CD8-positive, alpha-beta memory T cell (primary cell): Measurements from ENCODE around the gene DNAI2. TPM values are rescaled to one million over a fixed set of nuclear protein-coding genes. Genes with fewer than 3 reads are reported as not detected.
A peak's percentile ranks its signal among the peaks of the same experiment; 100 is the strongest.

ENCODE experiments used
- CTCF ChIA-PET: fragments of 350-600 bp; sonication (Branson Sonifier 250); formaldehyde crosslinking; loops from one replicate; lab custom pipeline; 2021; ENCODE audit warnings: antibody characterized with exemption; lab: Charles Lee
- POLR2A ChIA-PET: fragments of 350-600 bp; sonication (Branson Sonifier 250); formaldehyde crosslinking; loops from one replicate; lab custom pipeline; 2021; ENCODE audit warnings: antibody characterized with exemption; lab: Charles Lee
- DNase-seq, 5 donors: peaks; one replicate each; pipeline versions ENCODE4 v3.0.0 to v3.0.0-alpha.2; 2020 to 2022; ENCODE audit warnings: mixed read lengths in 1 of 5
- H3K27ac ChIP-seq: one replicate; pipeline ENCODE4 v1.7.0; 2013; ENCODE audit warnings: low read depth, mild to moderate bottlenecking, low read length, moderate library complexity
- H3K27me3 ChIP-seq: 2 replicates; pipeline ENCODE4 v1.7.0; 2013; ENCODE audit warnings: low read length, mild to moderate bottlenecking; ENCODE audit not compliant: insufficient read depth, poor library complexity, severe bottlenecking
- H3K36me3 ChIP-seq: 2 replicates; pipeline ENCODE4 v1.7.0; 2013; ENCODE audit warnings: mild to moderate bottlenecking, low read length, moderate library complexity; ENCODE audit not compliant: insufficient read depth
- H3K4me1 ChIP-seq: 2 replicates; pipeline ENCODE4 v1.7.0; 2013; ENCODE audit warnings: mild to moderate bottlenecking, low read length, moderate library complexity; ENCODE audit not compliant: insufficient read depth
- H3K4me3 ChIP-seq: 2 replicates; pipeline ENCODE4 v1.7.0; 2013; ENCODE audit warnings: mild to moderate bottlenecking, low read length
- H3K9me3 ChIP-seq: 2 replicates; pipeline ENCODE4 v1.7.0; 2013; ENCODE audit warnings: mild to moderate bottlenecking, low read length
- H3K27ac Mint-ChIP-seq, 8 donors: one replicate each; pipeline ENCODE4 v1.8.0; 2020 to 2021; ENCODE audit warnings: mixed read lengths in 8 of 8, mild to moderate bottlenecking in 6 of 8, inconsistent platforms in 3 of 8, moderate library complexity in 3 of 8
- H3K27me3 Mint-ChIP-seq, 2 donors: one replicate each; pipeline ENCODE4 v1.8.0; 2020 to 2021; ENCODE audit warnings: mixed read lengths in 2 of 2, mild to moderate bottlenecking in 1 of 2, moderate library complexity in 1 of 2
- H3K36me3 Mint-ChIP-seq, 3 donors: one replicate each; pipeline ENCODE4 v1.8.0; 2020 to 2021; ENCODE audit warnings: mixed read lengths in 3 of 3, inconsistent platforms in 1 of 3, mild to moderate bottlenecking in 1 of 3
- H3K4me1 Mint-ChIP-seq, 3 donors: one replicate each; pipeline ENCODE4 v1.8.0; 2020 to 2021; ENCODE audit warnings: mixed read lengths in 3 of 3, inconsistent platforms in 1 of 3, mild to moderate bottlenecking in 1 of 3
- H3K4me3 Mint-ChIP-seq, 7 donors: one replicate each; pipeline ENCODE4 v1.8.0; 2020 to 2021; ENCODE audit warnings: mixed read lengths in 7 of 7, mild to moderate bottlenecking in 6 of 7, moderate library complexity in 4 of 7, inconsistent platforms in 2 of 7
- H3K9me3 Mint-ChIP-seq, 5 donors: one replicate each; pipeline ENCODE4 v1.8.0; 2020 to 2022; ENCODE audit warnings: mixed read lengths in 5 of 5, mild to moderate bottlenecking in 3 of 5, moderate library complexity in 2 of 5, inconsistent platforms in 1 of 5
- polyA plus RNA-seq: library from polyadenylated mRNA; unstranded; fragments of 300-500 nt; fragmentation: Illumina TruSeq; gene quantifications from one replicate; pipeline ENCODE4 v1.2.3, GENCODE V29; 2021
- total RNA-seq, 2 experiments: library from RNA; stranded (reverse); gene quantifications; one replicate each; pipeline ENCODE4 v1.2.3, GENCODE V29; 2021

The DNAI2 gene
- total and polyA plus RNA-seq, 3 experiments from 2014 or later = 0.35 to 0.60 (median 0.37) TPM

DNA sequence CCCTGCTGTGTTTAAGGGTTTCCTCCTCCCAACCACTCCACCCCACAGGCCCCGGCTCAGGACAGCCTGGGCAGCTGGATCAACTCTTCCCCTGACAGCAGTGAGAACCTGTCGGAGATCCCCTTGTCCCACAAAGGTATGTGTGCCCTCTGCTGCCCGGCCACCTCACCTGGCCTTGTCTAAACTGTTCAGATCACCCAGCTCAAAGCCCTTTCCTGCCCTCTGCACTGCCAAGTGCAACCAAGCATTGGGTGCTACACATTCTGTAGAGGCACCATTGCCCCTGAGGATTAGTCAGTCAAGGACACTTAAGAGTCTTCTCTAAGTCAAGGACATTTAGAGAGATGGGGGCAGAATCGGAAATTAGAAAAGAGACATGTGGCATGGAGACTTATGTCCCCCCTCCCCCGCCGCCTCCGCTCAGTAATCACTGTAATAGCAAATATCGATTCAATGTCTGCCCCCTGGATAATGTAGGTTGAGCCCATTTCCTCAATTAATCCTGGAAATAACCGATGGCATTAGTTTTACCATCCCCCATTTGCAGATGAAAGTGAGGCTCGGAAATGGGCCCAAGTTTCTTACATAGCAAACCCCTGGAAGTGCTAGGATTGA is 79.5 kb downstream of the DNAI2 start:
- ChIA-PET CTCF (interaction anchor here (0.9 to 1.2 kb wide), 3 partner anchors 9 to 141 kb away, joined by 3 to 4 read pairs (median 3); no protein-coding TSS in a partner anchor), POLR2A (no interaction called here)
- no peak overlapping the region for H3K27ac ChIP-seq
- no peak overlapping the region for H3K27ac Mint-ChIP-seq
- peaks cover 39% of the 10 kb centered on the region for H3K27me3 ChIP-seq
- peaks cover 35 to 59% of the 10 kb centered on the region in 2 donors for H3K27me3 Mint-ChIP-seq
- H3K4me3 ChIP-seq = no peak overlapping the region
- H3K9me3 Mint-ChIP-seq = no peaks in the 10 kb centered on the region
- DNase-seq = no peak
- no peaks in the 10 kb centered on the region for H3K4me1 ChIP-seq
- H3K4me3 Mint-ChIP-seq = peak overlapping the region in 1 of 7 donors; percentile 49
- peaks cover 4 to 19% (median 5%) of the 10 kb centered on the region in 3 donors for H3K4me1 Mint-ChIP-seq
- H3K36me3 ChIP-seq = no peaks in the 10 kb centered on the region
- no peaks in the 10 kb centered on the region for H3K9me3 ChIP-seq
- no peaks in the 10 kb centered on the region for H3K36me3 Mint-ChIP-seq

DNA sequence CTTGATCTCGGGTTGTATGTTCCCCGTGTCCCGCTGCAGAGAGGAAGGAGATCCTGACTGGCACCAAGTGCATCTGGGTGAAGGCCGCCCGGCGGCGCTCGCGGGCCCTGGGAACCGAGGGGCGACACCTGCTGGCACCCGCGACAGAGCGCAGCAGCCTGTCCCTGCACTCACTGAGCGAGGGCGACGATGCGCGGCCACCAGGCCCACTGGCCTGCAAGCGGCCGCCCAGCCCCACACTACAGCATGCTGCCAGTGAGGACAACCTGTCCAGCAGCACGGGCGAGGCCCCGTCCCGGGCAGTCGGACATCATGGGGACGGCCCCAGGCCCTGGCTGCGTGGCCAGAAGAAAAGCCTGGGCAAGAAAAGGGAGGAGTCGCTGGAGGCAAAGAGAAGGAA is 80.1 kb downstream of the DNAI2 start:
- Mint-ChIP-seq H3K4me3 (peak overlapping the region in 1 of 7 donors; percentile 49), H3K27ac (no peak overlapping the region), H3K9me3 (no peaks in the 10 kb centered on the region), H3K4me1 (peaks cover 4 to 21% (median 6%) of the 10 kb centered on the region in 3 donors), H3K27me3 (peaks cover 36 to 58% of the 10 kb centered on the region in 2 donors), H3K36me3 (no peaks in the 10 kb centered on the region)
- peak in 4 of 5 donors; percentile 22 to 69 (median 32) for DNase-seq
- CTCF ChIA-PET = interaction anchor here (1.3 kb wide), 1 partner anchor 14 kb away, joined by 6 read pairs; the partner anchor contains the start of gene GPR142
- Histone ChIP-seq H3K9me3 (no peaks in the 10 kb centered on the region), H3K4me3 (no peak overlapping the region), H3K27ac (no peak overlapping the region), H3K4me1 (no peaks in the 10 kb centered on the region), H3K27me3 (peaks cover 43% of the 10 kb centered on the region), H3K36me3 (no peaks in the 10 kb centered on the region)
- POLR2A ChIA-PET = no interaction called here

GRCh38 chr17:74354561-74354960 is 80.5 kb downstream of the DNAI2 start:
- ChIA-PET POLR2A (no interaction called here), CTCF (interaction anchor here (1.3 kb wide), 1 partner anchor 13 kb away, joined by 6 read pairs; the partner anchor contains the start of gene GPR142)
- H3K4me3 ChIP-seq = no peak overlapping the region
- H3K27me3 Mint-ChIP-seq = peaks cover 36 to 58% of the 10 kb centered on the region in 2 donors
- H3K27ac Mint-ChIP-seq = peak overlapping the region in 1 of 8 donors; percentile 85
- H3K36me3 ChIP-seq = no peaks in the 10 kb centered on the region
- H3K9me3 Mint-ChIP-seq = no peaks in the 10 kb centered on the region
- no peak overlapping the region for H3K27ac ChIP-seq
- no peak for DNase-seq
- H3K9me3 ChIP-seq = no peaks in the 10 kb centered on the region
- no peaks in the 10 kb centered on the region for H3K4me1 ChIP-seq
- peaks cover 43% of the 10 kb centered on the region for H3K27me3 ChIP-seq
- H3K4me1 Mint-ChIP-seq = peaks cover 4 to 21% (median 6%) of the 10 kb centered on the region in 3 donors
- H3K4me3 Mint-ChIP-seq = no peak overlapping the region
- no peaks in the 10 kb centered on the region for H3K36me3 Mint-ChIP-seq

GRCh38 chr17:74355065-74355464 is 81.0 kb downstream of the DNAI2 start:
- Mint-ChIP-seq H3K4me3 (no peak overlapping the region), H3K9me3 (no peaks in the 10 kb centered on the region), H3K27me3 (peaks cover 36 to 58% of the 10 kb centered on the region in 2 donors), H3K27ac (no peak overlapping the region), H3K36me3 (no peaks in the 10 kb centered on the region), H3K4me1 (peaks cover 4 to 21% (median 6%) of the 10 kb centered on the region in 3 donors)
- H3K4me3 ChIP-seq = no peak overlapping the region
- no peaks in the 10 kb centered on the region for H3K4me1 ChIP-seq
- H3K9me3 ChIP-seq = no peaks in the 10 kb centered on the region
- no peak overlapping the region for H3K27ac ChIP-seq
- no peaks in the 10 kb centered on the region for H3K36me3 ChIP-seq
- DNase-seq = no peak
- CTCF ChIA-PET = interaction anchor here (1.3 kb wide), 1 partner anchor 13 kb away, joined by 6 read pairs; the partner anchor contains the start of gene GPR142
- POLR2A ChIA-PET = no interaction called here
- peaks cover 43% of the 10 kb centered on the region for H3K27me3 ChIP-seq

GRCh38 chr17:74356646-74357465 is 82.8 kb downstream of the DNAI2 start:
- ChIA-PET CTCF (interaction anchor here (1.2 to 5.3 kb wide), 7 partner anchors 11 to 172 kb away, joined by 3 to 22 read pairs (median 4); partner anchors contain the start of genes GPR142 and TTYH2), POLR2A (interaction anchor here (0.5 kb wide), 1 partner anchor 65 kb away, joined by 4 read pairs; no protein-coding TSS in a partner anchor)
- no peak overlapping the region for H3K4me3 ChIP-seq
- Mint-ChIP-seq H3K9me3 (no peaks in the 10 kb centered on the region), H3K4me3 (peak overlapping the region in 4 of 7 donors; percentile 29 to 52 (median 40)), H3K36me3 (no peaks in the 10 kb centered on the region), H3K27ac (no peak overlapping the region), H3K27me3 (peaks cover 38 to 66% of the 10 kb centered on the region in 2 donors), H3K4me1 (peaks cover 4 to 24% (median 7%) of the 10 kb centered on the region in 3 donors)
- H3K9me3 ChIP-seq = no peaks in the 10 kb centered on the region
- H3K4me1 ChIP-seq = no peaks in the 10 kb centered on the region
- no peak overlapping the region for H3K27ac ChIP-seq
- H3K36me3 ChIP-seq = no peaks in the 10 kb centered on the region
- no peak for DNase-seq
- peaks cover 48% of the 10 kb centered on the region for H3K27me3 ChIP-seq

DNA sequence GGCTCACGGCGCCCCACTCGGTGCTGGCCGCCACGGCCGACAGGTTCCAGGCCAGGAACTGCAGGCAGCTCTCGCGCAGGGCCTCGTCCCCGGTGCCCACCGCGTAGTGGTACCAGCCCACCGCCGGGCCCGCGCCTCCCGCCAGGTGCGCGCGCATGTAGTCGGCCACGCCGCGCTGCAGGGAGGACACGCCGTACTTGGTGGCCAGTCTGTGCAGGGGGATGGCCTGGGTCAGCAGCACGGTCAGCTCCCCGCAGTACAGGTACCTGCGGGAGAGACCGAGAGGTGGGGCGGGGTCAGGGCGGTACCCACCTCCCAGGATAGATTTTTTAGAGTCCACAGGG is 83.4 kb downstream of the DNAI2 start:
- Histone ChIP-seq H3K9me3 (no peaks in the 10 kb centered on the region), H3K27me3 (peaks cover 44% of the 10 kb centered on the region), H3K4me1 (no peaks in the 10 kb centered on the region), H3K4me3 (no peak overlapping the region), H3K36me3 (no peaks in the 10 kb centered on the region), H3K27ac (no peak overlapping the region)
- Mint-ChIP-seq H3K27ac (no peak overlapping the region), H3K4me3 (peak overlapping the region in 1 of 7 donors; percentile 64), H3K4me1 (peaks cover 4 to 24% (median 7%) of the 10 kb centered on the region in 3 donors), H3K9me3 (no peaks in the 10 kb centered on the region), H3K27me3 (peaks cover 38 to 65% of the 10 kb centered on the region in 2 donors), H3K36me3 (no peaks in the 10 kb centered on the region)
- ChIA-PET CTCF (interaction anchor here (1.2 to 5.3 kb wide), 7 partner anchors 11 to 171 kb away, joined by 3 to 22 read pairs (median 4); partner anchors contain the start of genes GPR142 and TTYH2), POLR2A (interaction anchor here (0.5 kb wide), 1 partner anchor 65 kb away, joined by 4 read pairs; no protein-coding TSS in a partner anchor)
- no peak for DNase-seq

DNA sequence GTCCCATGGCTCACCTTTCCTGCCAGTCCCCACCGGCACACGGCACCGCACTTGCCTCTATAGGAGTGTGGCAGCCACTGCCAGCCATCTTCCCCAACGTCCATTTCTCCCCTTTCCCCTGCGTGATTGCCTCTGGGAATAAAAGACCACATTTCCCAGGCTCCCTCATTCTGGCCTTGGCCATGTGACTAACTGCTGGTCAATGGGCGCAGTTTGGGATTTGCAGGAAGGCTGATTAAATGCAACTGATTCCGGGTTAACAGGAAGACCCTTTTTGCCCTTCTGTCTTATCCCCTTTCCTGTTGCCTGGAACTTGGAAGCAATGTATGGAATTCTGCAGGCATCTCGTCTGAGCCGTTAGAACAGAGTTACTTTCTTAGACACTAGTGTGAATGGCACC is 84.7 kb downstream of the DNAI2 start:
- Histone ChIP-seq H3K9me3 (no peaks in the 10 kb centered on the region), H3K36me3 (no peaks in the 10 kb centered on the region), H3K4me3 (no peak overlapping the region), H3K4me1 (no peaks in the 10 kb centered on the region), H3K27ac (no peak overlapping the region), H3K27me3 (peaks cover 33% of the 10 kb centered on the region)
- no peak overlapping the region for H3K27ac Mint-ChIP-seq
- peaks cover 33 to 56% of the 10 kb centered on the region in 2 donors for H3K27me3 Mint-ChIP-seq
- H3K4me1 Mint-ChIP-seq = peaks cover 4 to 20% (median 7%) of the 10 kb centered on the region in 3 donors
- DNase-seq = no peak
- ChIA-PET CTCF (interaction anchor here (1.4 to 5.3 kb wide), 2 partner anchors 9 to 156 kb away, joined by 4 to 22 read pairs; partner anchors contain the start of genes GPR142 and RPL38), POLR2A (no interaction called here)
- no peaks in the 10 kb centered on the region for H3K36me3 Mint-ChIP-seq
- H3K9me3 Mint-ChIP-seq = no peaks in the 10 kb centered on the region
- peak overlapping the region in 3 of 7 donors; percentile 44 to 63 (median 56) for H3K4me3 Mint-ChIP-seq
